Measurements from ENCODE around the gene OVCA2. TPM values are rescaled to one million over a fixed set of nuclear protein-coding genes. Genes with fewer than 3 reads are reported as not detected.

Gene OVCA2
- total RNA-seq, 1 experiment from 2014 or later: 27.3 TPM

DNA sequence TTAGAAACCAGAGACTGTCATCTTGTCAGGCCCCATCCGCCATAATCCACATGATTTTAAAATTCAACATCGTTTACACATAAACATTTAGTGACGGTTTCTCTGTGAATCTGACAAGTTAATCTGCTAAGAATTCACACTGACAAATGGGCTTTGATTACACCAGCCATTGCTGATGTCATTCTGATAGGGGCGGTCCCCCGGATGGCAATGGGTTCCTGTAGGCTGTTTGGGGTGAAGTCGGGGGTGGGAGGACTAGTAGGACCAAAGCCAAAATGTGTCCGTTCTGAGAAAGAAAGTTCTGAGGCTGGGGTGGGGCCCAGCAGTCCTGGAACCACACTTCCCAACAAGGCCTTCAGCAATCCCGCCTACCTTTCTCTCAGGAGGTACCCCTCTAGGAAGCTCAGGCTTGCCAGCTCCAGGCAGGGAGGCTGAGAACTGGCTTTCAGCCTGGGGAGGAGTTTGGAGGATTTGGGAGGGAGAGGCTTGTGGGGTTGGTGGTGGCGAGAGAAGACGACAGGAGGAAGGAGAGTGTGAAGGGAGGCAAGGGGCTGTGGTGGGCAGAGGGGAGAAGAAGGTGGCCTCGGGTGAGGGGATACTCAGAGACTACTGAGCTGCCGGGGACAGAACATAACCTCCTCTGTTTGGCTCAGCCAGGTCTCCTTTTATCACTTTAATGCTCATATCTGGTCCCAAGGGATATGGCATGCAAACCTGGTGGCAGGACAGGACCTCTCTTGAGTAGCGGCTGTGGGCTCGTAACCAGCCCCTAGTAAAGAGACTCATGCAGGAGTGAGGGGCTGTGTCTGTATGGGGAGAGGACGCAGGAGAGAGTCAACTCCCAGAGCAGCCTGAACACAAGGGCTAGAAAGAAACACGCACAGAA lies 21.7 kb downstream of the OVCA2 start:
- no TSS peak for BruUV-seq (replicated peaks)
- no peaks in the 10 kb centered on the region for H4K20me1 ChIP-seq (ENCODE audit: insufficient read depth)
- RAD21 ChIA-PET (ENCODE audit: low non-redundant PET in 1 of 2, low total read pairs in 2 of 2, uncharacterized antibody in 2 of 2, unreplicated experiment in 2 of 2): no interaction called here
- no peak overlapping the region for H3K4me3 ChIP-seq (replicated peaks in 1 of 2; ENCODE audit: low read depth in 1 of 2, low read length in 2 of 2)
- POLR2A ChIA-PET: no interaction called here
- no peaks in the 10 kb centered on the region for H3K9me3 ChIP-seq (ENCODE audit: control insufficient read depth in 1 of 2, insufficient read depth in 1 of 2, low read depth in 1 of 2, low read length in 2 of 2)
- DNase-seq (ENCODE audit: low read depth, low spot score): no peak
- CTCF ChIA-PET: interaction anchor here (2.6 kb wide), 1 partner anchor 181 kb away, joined by 12 read pairs; no protein-coding TSS in a partner anchor
- no peak for TF ChIP-seq SP1 (IDR thresholded peaks at IDR 0.05; ENCODE audit: low read depth)
- TF ChIP-seq SRF (IDR thresholded peaks at IDR 0.05; ENCODE audit: low read depth): no peak
- no peak for TF ChIP-seq JUND (IDR thresholded peaks at IDR 0.05)
- TF ChIP-seq YY1 (IDR thresholded peaks at IDR 0.05; ENCODE audit: extremely low read depth, insufficient replicate concordance, low read depth, low read length): no peak
- no peak for TF ChIP-seq TCF7L2 (IDR thresholded peaks at IDR 0.05; ENCODE audit: borderline replicate concordance, extremely low read depth, insufficient read depth, insufficient read length)
- no peak for TF ChIP-seq CTCF (IDR thresholded peaks at IDR 0.05 in 2 of 3, conservative IDR thresholded peaks at IDR 0.05 in 1 of 3; ENCODE audit: borderline replicate concordance in 1 of 3, insufficient read depth in 1 of 3, low read depth in 2 of 3, low read length in 2 of 3)
- no peak for TF ChIP-seq ELF1 (IDR thresholded peaks at IDR 0.05; ENCODE audit: borderline replicate concordance, low read depth)
- TF ChIP-seq ZNF274 (IDR thresholded peaks at IDR 0.05; ENCODE audit: low read depth, low read length): no peak
- TF ChIP-seq RAD21 (IDR thresholded peaks at IDR 0.05; ENCODE audit: low read depth): no peak
- TF ChIP-seq FOSL1 (IDR thresholded peaks at IDR 0.05; ENCODE audit: low read depth): no peak
- no peak for TF ChIP-seq REST (IDR thresholded peaks at IDR 0.05; ENCODE audit: low read depth)
- no peak for TF ChIP-seq EZH2 (IDR thresholded peaks at IDR 0.05)
- TF ChIP-seq, protein P1, sequence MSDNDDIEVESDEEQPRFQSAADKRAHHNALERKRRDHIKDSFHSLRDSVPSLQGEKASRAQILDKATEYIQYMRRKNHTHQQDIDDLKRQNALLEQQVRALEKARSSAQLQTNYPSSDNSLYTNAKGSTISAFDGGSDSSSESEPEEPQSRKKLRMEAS (IDR thresholded peaks at IDR 0.05): no peak
- no peak for TF ChIP-seq EGR1 (IDR thresholded peaks at IDR 0.05; ENCODE audit: low read depth)
- no peaks in the 10 kb centered on the region for H3K9me2 ChIP-seq (ENCODE audit: insufficient read depth)
- H3K27me3 ChIP-seq (ENCODE audit: insufficient read depth, low read length): no peaks in the 10 kb centered on the region
- H3K79me2 ChIP-seq (ENCODE audit: insufficient read depth, low read length): no peaks in the 10 kb centered on the region
- peaks cover 0 to 16% of the 10 kb centered on the region in 2 experiments; a peak in 3 of 4 replicates for H3K4me1 ChIP-seq (ENCODE audit: control insufficient read depth in 1 of 2, insufficient read depth in 2 of 2, low read length in 2 of 2)
- ATAC-seq: no peak
- no peak overlapping the region for H3K27ac ChIP-seq (ENCODE audit: low read depth, low read length)
- H3K4me2 ChIP-seq (ENCODE audit: low read length): no peak overlapping the region
- intact Hi-C loops (cut with micrococcal nuclease): no loop called here
- no peak overlapping the region for H2AFZ ChIP-seq (ENCODE audit: low read depth, low read length, poor library complexity, severe bottlenecking)
- H3K36me3 ChIP-seq (ENCODE audit: control insufficient read depth in 1 of 2, insufficient read depth in 2 of 2, low read length in 2 of 2): no peaks in the 10 kb centered on the region
- no peak overlapping the region for H3K9ac ChIP-seq (ENCODE audit: low read length)

Measured in HCT116 (cell line).